Medulla oblongata (tissue), 1 donor: ENCODE results near the gene GPALPP1.
"Not testable (repeated sequence)": the region's sequence is repeated elsewhere in the genome, so short reads cannot be mapped to it uniquely, and the experiment has no call there.

ENCODE experiments used
- DNase-seq: peaks from one replicate; pipeline ENCODE4 v3.0.0-alpha.2; 2015; ENCODE audit errors: extremely low spot score

GPALPP1 gene

GRCh38 chr13:45063261-45063860 is 74.0 kb downstream of the GPALPP1 start:
- DNase-seq: no peak

GRCh38 chr13:45063889-45064288 is 74.6 kb downstream of the GPALPP1 start:
- DNase-seq: not testable (repeated sequence)

- no peak for DNase-seq
These were observed 75.6 kb downstream of the GPALPP1 start for GRCh38 chr13:45064889-45065288.

- no peak for DNase-seq
These were observed 79.0 kb downstream of the GPALPP1 start for GRCh38 chr13:45068036-45069001.

- DNase-seq: no peak
These were observed 84.5 kb downstream of the GPALPP1 start for GRCh38 chr13:45073809-45074208.

- DNase-seq: no peak
These were observed 85.4 kb downstream of the GPALPP1 start for GRCh38 chr13:45074721-45075120.

GRCh38 chr13:45078003-45078402 is 88.7 kb downstream of the GPALPP1 start:
- DNase-seq: no peak
